ENCODE results near the gene C1QTNF1. TPM values are rescaled to one million over a fixed set of nuclear protein-coding genes. Genes with fewer than 3 reads are reported as not detected.
A peak's percentile ranks its signal among the peaks of the same experiment; 100 is the strongest.

The C1QTNF1 gene
- polyA plus RNA-seq, 1 donor from 2014 or later, result not detected

GRCh38 chr17:79053251-79053925 is 29.4 kb downstream of the C1QTNF1 start:
- Mint-ChIP-seq H3K9me3 (peaks cover 4 to 12% (median 10%) of the 10 kb centered on the region in 3 donors), H3K4me3 (peak overlapping the region in 1 of 4 donors; percentile 45), H3K27ac (no peak overlapping the region), H3K4me1 (no peaks in the 10 kb centered on the region), H3K36me3 (peaks cover 8% of the 10 kb centered on the region), H3K27me3 (peaks cover 24% of the 10 kb centered on the region)

- Mint-ChIP-seq H3K27ac (peak overlapping the region in 1 of 3 donors; percentile 54), H3K4me1 (no peaks in the 10 kb centered on the region), H3K4me3 (peak overlapping the region in 1 of 4 donors; percentile 1), H3K27me3 (peaks cover 24% of the 10 kb centered on the region), H3K36me3 (peaks cover 8% of the 10 kb centered on the region), H3K9me3 (peaks cover 4 to 12% (median 10%) of the 10 kb centered on the region in 3 donors)
Measured at GRCh38 chr17:79054200-79054960, 30.4 kb downstream of the C1QTNF1 start.

DNA sequence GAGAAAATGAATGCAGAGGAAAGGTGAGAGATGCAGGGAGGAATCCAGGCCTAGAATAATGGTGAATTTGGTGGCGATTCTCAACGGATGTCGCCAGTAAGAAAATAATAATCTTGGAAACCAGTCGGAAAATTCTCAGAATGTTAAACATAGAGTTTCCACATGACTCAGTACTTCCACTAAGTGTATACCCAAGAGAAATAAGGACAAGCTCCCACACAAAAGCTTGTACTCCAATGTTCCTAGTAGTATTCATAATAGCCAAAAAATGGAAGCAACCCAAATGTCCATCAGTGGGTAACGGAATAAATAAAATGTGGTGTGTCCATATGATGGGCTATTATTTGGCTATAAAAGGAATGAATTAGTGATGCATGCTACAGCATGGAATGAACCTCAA is 31.2 kb downstream of the C1QTNF1 start:
- Mint-ChIP-seq H3K36me3 (peaks cover 8% of the 10 kb centered on the region), H3K4me1 (no peaks in the 10 kb centered on the region), H3K4me3 (no peak overlapping the region), H3K27ac (no peak overlapping the region), H3K9me3 (peaks cover 4 to 12% (median 10%) of the 10 kb centered on the region in 3 donors), H3K27me3 (peaks cover 23% of the 10 kb centered on the region)

GRCh38 chr17:79057737-79058385 is 33.9 kb downstream of the C1QTNF1 start:
- peaks cover 19% of the 10 kb centered on the region for H3K27me3 Mint-ChIP-seq
- H3K27ac Mint-ChIP-seq, result peak overlapping the region in 1 of 3 donors; percentile 16
- H3K36me3 Mint-ChIP-seq, result peaks cover 8% of the 10 kb centered on the region
- H3K4me3 Mint-ChIP-seq, result no peak overlapping the region
- no peaks in the 10 kb centered on the region for H3K4me1 Mint-ChIP-seq
- H3K9me3 Mint-ChIP-seq, result peaks cover 4 to 12% (median 10%) of the 10 kb centered on the region in 3 donors

GRCh38 chr17:79062691-79063090 is 38.7 kb downstream of the C1QTNF1 start:
- peaks cover 5% of the 10 kb centered on the region for H3K36me3 Mint-ChIP-seq
- no peak overlapping the region for H3K4me3 Mint-ChIP-seq
- H3K27ac Mint-ChIP-seq, result peak overlapping the region in 1 of 3 donors; percentile 71
- H3K27me3 Mint-ChIP-seq, result peaks cover 7% of the 10 kb centered on the region
- H3K9me3 Mint-ChIP-seq, result peaks cover 0 to 3% (median 0%) of the 10 kb centered on the region in 3 donors
- H3K4me1 Mint-ChIP-seq, result peaks cover 0 to 3% (median 0%) of the 10 kb centered on the region in 3 donors

- peaks cover 0 to 3% (median 0%) of the 10 kb centered on the region in 3 donors for H3K4me1 Mint-ChIP-seq
- peak overlapping the region in 1 of 3 donors; percentile 26 for H3K27ac Mint-ChIP-seq
- H3K4me3 Mint-ChIP-seq, result no peak overlapping the region
Measured at GRCh38 chr17:79064026-79064425, 40.1 kb downstream of the C1QTNF1 start.

DNA sequence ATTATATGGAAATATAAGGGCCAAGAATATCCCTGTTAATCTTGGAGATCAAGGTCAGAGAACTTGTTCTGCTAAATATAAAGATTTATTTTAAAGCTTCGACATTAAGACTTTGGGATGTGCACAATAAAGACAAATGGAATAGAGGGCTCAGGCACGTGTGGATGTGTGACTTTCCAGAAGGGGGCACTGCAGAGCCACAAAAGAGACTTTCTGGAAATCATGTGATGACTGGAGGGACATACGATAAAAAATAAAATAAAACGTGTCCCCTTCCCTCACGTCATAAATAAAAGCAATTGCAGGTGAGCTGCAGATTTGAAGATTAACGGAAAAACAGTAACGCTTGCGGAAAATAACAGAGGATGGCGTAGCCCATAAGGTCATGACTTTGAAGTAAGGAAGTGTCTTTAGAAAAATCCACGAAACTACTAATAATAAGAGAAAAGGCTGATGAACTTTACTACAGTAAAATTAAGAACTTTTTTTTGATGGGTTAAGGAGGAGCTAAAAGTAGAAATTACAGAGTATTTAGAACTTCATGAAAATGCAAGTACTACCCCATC is 41.2 kb downstream of the C1QTNF1 start:
- Mint-ChIP-seq H3K27ac (peak overlapping the region in 1 of 3 donors; percentile 66), H3K36me3 (peaks cover 1% of the 10 kb centered on the region), H3K4me1 (peaks cover 0 to 3% (median 0%) of the 10 kb centered on the region in 3 donors), H3K4me3 (peak overlapping the region in 1 of 4 donors; percentile 72), H3K27me3 (peaks cover 2% of the 10 kb centered on the region), H3K9me3 (no peaks in the 10 kb centered on the region)

More at GRCh38 chr17:79064026-79064425, 40.1 kb downstream of the C1QTNF1 start:
- no peaks in the 10 kb centered on the region for H3K9me3 Mint-ChIP-seq
- H3K36me3 Mint-ChIP-seq, result peaks cover 1% of the 10 kb centered on the region
- peaks cover 2% of the 10 kb centered on the region for H3K27me3 Mint-ChIP-seq

GRCh38 chr17:79066963-79067362 is 43.0 kb downstream of the C1QTNF1 start:
- no peak overlapping the region for H3K27ac Mint-ChIP-seq

GRCh38 chr17:79070266-79070880 is 46.4 kb downstream of the C1QTNF1 start:
- H3K4me1 Mint-ChIP-seq, result peaks cover 2 to 5% (median 5%) of the 10 kb centered on the region in 3 donors
- peak overlapping the region in 2 of 3 donors; percentile 16 to 65 for H3K27ac Mint-ChIP-seq

More at GRCh38 chr17:79066963-79067362, 43.0 kb downstream of the C1QTNF1 start:
- H3K36me3 Mint-ChIP-seq, result peaks cover 1% of the 10 kb centered on the region
- peaks cover 0 to 3% (median 0%) of the 10 kb centered on the region in 3 donors for H3K4me1 Mint-ChIP-seq
- H3K9me3 Mint-ChIP-seq, result no peaks in the 10 kb centered on the region
- H3K27me3 Mint-ChIP-seq, result peaks cover 5% of the 10 kb centered on the region
- no peak overlapping the region for H3K4me3 Mint-ChIP-seq

DNA sequence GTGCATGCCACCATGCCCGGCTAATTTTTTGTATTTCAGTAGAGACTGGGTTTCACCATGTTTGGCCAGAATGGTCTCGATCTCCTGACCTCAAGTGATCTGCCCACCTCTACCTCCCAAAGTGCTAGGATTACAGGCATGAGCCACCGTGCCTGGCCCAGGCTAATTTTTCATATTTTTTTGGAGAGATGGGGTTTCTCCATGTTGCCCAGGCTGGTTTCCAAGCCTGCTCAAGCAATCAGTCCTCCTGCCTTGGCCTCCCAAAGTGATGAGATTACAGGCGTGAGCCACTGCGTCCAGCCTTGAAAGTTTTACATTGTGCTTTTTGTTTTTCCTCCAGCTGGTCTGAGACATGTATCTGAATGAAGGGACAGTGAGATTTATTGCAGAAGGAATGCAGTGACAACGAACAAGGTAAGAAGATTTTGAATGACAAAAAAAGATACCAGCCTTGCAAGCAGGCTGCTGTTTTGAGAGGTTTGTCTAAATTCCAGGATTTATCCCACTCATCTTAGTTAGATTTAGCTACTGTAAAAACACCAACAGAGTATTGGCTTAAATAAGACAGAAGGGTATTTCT is 47.3 kb downstream of the C1QTNF1 start:
- H3K36me3 Mint-ChIP-seq, result no peaks in the 10 kb centered on the region
- H3K4me1 Mint-ChIP-seq, result peaks cover 9 to 11% (median 11%) of the 10 kb centered on the region in 3 donors
- peak overlapping the region in 1 of 4 donors; percentile 58 for H3K4me3 Mint-ChIP-seq
- H3K27me3 Mint-ChIP-seq, result peaks cover 4% of the 10 kb centered on the region
- H3K27ac Mint-ChIP-seq, result no peak overlapping the region
- H3K9me3 Mint-ChIP-seq, result no peaks in the 10 kb centered on the region

More at GRCh38 chr17:79070266-79070880, 46.4 kb downstream of the C1QTNF1 start:
- H3K4me3 Mint-ChIP-seq, result peak overlapping the region in 1 of 4 donors; percentile 71
- no peaks in the 10 kb centered on the region for H3K9me3 Mint-ChIP-seq
- peaks cover 4% of the 10 kb centered on the region for H3K27me3 Mint-ChIP-seq
- H3K36me3 Mint-ChIP-seq, result no peaks in the 10 kb centered on the region

DNA sequence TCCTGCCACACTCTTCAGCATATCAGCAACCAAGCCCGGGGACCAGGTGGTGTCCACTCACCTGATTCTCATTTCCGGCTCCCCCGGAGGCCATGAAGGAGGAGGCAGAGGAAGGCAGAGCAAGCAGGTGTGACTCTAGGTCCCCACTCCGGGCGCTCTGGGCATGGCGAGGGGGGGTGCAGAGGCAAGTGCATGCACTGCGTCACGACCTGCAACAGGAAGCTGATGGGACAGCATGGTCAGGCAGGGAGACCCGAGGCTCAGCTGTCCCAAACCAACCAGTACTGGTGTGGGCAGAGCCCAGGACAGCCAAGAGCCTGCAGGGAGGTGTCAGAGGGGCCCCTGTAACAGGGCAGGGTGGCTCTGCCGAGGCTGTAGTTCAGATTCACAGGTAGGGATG is 48.6 kb downstream of the C1QTNF1 start:
- peaks cover 4% of the 10 kb centered on the region for H3K27me3 Mint-ChIP-seq
- H3K36me3 Mint-ChIP-seq, result no peaks in the 10 kb centered on the region
- H3K4me3 Mint-ChIP-seq, result peak overlapping the region in 1 of 4 donors; percentile 73
- no peaks in the 10 kb centered on the region for H3K9me3 Mint-ChIP-seq
- peaks cover 9 to 11% (median 11%) of the 10 kb centered on the region in 3 donors for H3K4me1 Mint-ChIP-seq
- no peak overlapping the region for H3K27ac Mint-ChIP-seq

GRCh38 chr17:79073016-79073705 is 49.2 kb downstream of the C1QTNF1 start:
- Mint-ChIP-seq H3K36me3 (no peaks in the 10 kb centered on the region), H3K27ac (no peak overlapping the region), H3K27me3 (peaks cover 4% of the 10 kb centered on the region), H3K4me1 (peaks cover 9 to 11% (median 11%) of the 10 kb centered on the region in 3 donors), H3K4me3 (peak overlapping the region in 1 of 4 donors; percentile 57), H3K9me3 (no peaks in the 10 kb centered on the region)

DNA sequence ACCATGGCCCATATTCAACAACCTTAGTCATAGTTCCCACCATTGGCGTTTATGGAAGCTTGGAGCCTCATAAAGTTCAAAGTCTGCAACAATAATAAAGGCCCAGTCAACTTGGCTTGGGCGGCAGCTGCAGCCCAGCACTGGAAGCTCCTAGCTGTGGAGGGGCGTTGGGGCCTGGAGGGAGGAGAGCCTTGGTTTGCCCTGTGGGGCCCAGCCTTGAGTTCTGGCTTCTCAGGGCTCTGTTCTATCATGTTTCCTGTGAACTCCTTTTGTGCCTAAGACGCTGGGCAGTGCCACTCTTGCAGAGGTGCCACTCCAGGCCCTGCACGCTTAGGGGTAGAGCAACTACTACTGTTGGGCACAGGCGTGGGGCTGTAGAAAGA is 49.7 kb downstream of the C1QTNF1 start:
- no peak overlapping the region for H3K27ac Mint-ChIP-seq
- no peaks in the 10 kb centered on the region for H3K9me3 Mint-ChIP-seq
- peak overlapping the region in 2 of 4 donors; percentile 57 to 83 for H3K4me3 Mint-ChIP-seq
- peaks cover 4% of the 10 kb centered on the region for H3K27me3 Mint-ChIP-seq
- H3K36me3 Mint-ChIP-seq, result no peaks in the 10 kb centered on the region
- H3K4me1 Mint-ChIP-seq, result peaks cover 9 to 11% (median 11%) of the 10 kb centered on the region in 3 donors

Data from IgD-negative memory B cell (primary cell).